HG02678 (cell line): ENCODE data around the gene CMTM4.
"Not testable (repeated sequence)": the region's sequence is repeated elsewhere in the genome, so short reads cannot be mapped to it uniquely, and the experiment has no call there.

ENCODE experiments used
- ATAC-seq: cut with Tn5 transposase; IDR thresholded peaks from one replicate; pipeline ENCODE4 v1.9.1; 2021; ENCODE audit warnings: mild to moderate bottlenecking, moderate library complexity; ENCODE audit not compliant: unreplicated experiment

The CMTM4 gene

GRCh38 chr16:66649167-66649566 lies 47.4 kb downstream of the CMTM4 start:
- no peak for ATAC-seq

GRCh38 chr16:66647866-66648265 lies 48.7 kb downstream of the CMTM4 start:
- no peak for ATAC-seq

GRCh38 chr16:66641387-66641786 lies 55.2 kb downstream of the CMTM4 start:
- ATAC-seq = no peak

GRCh38 chr16:66640724-66641314 lies 55.7 kb downstream of the CMTM4 start:
- no peak for ATAC-seq

DNA sequence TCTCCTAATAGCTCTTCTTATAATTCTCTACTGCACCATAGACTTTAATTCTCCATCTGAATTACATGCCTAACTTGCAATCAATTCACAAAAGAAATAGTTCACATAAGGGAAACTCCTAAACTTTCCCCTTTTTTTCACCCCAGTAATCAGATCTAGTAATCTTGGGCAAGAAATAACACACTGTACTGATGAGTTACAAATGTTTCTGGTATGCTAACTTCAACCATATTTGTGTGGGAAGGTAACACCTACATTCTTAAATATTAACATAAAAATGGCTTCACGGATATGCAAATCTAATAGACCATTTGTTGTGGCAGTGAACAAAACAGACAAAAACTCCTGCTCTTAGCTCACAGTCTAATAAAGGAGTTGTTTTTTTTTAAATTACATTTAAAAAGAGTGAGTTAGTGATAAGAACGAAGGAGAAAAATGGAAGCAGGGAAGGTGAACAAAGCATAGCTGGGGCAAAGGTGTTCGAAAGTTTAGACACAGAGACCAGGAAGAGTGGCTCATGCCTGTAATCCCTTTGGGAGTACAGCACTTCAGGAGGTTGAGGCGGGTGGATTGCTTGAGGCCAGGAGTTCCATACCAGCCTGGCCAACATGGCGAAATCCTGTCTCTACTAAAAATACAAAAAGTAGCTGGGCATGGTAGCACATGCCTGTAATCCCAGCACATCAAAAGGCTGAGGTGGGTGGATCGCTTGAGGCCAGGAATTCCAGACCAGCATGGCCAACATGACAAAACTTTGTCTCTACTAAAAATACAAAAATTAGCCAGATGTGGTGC lies 57.3 kb downstream of the CMTM4 start:
- no peak for ATAC-seq

GRCh38 chr16:66637806-66638205 lies 58.7 kb downstream of the CMTM4 start:
- no peak for ATAC-seq

GRCh38 chr16:66636199-66636598 lies 60.3 kb downstream of the CMTM4 start:
- no peak for ATAC-seq

DNA sequence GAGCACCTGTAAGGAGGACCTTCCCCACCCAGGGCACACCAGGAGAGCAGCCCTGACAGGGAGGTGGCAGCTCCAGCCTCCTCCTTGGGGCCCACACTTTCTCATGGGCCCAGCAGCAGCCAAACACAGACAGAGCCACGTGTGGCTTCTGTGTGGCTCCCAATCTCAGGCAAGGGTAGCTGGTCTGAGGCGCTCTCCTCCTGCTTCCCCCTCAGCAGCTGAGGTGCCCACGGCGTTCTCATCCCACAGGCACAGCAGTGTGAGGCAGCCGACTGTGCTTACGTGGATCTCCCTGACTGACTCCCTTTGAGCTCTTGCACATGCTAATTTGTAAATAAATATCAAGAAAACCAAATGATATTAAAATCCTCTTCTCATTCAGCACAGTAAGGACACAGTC lies 61.1 kb downstream of the CMTM4 start:
- ATAC-seq = no peak

DNA sequence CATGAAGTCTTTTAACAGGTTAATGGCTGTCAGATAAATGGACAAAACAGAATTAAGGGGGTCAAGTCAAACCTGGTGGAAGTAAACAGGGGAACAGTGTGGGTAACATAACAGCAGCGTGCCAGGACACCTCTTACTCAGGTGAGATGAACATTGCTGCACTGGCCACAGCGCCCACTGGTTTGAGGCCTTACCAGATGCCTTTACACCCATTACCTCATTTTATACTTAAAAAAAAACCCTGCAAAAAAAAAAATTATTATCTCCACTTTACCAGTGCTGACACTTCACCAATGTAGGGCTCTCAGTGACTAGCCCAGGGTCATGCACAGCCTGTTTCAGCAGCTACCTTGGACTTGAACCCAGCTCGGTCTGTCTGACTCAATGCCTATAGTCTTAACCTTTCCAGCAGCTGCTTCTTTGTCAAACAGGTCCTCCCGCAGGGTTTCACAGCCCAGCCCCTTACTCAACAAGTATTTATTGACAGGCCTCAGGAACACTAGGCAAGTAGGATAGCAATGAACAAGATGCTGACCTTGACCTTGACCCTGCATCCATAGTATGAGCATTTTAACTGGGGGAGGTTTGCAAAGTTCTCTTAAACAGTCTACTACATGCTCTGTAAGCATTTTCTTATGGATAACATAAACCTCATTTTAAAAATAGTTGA lies 61.9 kb downstream of the CMTM4 start:
- ATAC-seq = no peak

GRCh38 chr16:66631558-66631957 lies 65.0 kb downstream of the CMTM4 start:
- ATAC-seq = not testable (repeated sequence)

- ATAC-seq = not testable (repeated sequence)
These were observed 65.8 kb downstream of the CMTM4 start for GRCh38 chr16:66630561-66631260.

GRCh38 chr16:66629856-66630255 lies 66.7 kb downstream of the CMTM4 start:
- ATAC-seq = no peak

GRCh38 chr16:66627611-66628378 lies 68.7 kb downstream of the CMTM4 start:
- not testable (repeated sequence) for ATAC-seq

DNA sequence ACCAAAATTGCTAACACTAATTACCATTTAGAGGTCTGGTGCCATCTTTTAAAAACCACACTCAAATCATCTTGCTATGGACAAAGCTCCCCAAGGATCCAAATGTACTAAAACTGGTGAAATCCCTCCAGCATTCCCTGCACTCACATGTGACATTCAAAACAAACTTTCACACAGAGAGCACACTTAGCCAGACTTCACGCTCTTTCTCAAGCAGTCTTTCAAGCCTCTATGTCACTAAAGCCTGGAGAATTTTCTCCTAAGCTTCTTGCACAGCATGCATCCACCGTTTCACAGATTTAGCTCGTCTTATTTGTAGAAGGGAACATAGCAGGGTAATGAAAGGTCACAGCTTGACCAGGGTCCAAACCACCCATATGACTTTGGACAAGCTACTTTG lies 72.8 kb downstream of the CMTM4 start:
- ATAC-seq = no peak

- no peak for ATAC-seq
These were observed 73.7 kb downstream of the CMTM4 start for GRCh38 chr16:66622863-66623262.

GRCh38 chr16:66621973-66622372 lies 74.6 kb downstream of the CMTM4 start:
- ATAC-seq = no peak

DNA sequence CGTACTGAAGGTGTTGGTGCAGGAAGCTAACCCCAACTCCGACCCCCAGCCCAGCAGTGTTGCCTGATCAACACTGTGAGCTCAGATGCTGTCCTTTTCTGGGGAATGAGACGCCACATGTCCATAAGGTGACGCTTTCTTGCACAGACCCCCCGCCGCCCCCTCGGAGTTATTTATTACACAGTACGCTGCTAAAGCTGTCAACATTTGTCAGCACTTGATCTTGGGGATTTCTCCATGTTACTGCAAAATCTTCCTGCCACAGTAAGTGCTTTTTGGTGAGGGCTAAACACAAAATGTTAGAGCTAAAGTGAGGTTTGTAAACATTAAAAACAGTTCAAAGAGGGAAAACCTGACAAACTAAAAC lies 76.1 kb downstream of the CMTM4 start:
- ATAC-seq = no peak

DNA sequence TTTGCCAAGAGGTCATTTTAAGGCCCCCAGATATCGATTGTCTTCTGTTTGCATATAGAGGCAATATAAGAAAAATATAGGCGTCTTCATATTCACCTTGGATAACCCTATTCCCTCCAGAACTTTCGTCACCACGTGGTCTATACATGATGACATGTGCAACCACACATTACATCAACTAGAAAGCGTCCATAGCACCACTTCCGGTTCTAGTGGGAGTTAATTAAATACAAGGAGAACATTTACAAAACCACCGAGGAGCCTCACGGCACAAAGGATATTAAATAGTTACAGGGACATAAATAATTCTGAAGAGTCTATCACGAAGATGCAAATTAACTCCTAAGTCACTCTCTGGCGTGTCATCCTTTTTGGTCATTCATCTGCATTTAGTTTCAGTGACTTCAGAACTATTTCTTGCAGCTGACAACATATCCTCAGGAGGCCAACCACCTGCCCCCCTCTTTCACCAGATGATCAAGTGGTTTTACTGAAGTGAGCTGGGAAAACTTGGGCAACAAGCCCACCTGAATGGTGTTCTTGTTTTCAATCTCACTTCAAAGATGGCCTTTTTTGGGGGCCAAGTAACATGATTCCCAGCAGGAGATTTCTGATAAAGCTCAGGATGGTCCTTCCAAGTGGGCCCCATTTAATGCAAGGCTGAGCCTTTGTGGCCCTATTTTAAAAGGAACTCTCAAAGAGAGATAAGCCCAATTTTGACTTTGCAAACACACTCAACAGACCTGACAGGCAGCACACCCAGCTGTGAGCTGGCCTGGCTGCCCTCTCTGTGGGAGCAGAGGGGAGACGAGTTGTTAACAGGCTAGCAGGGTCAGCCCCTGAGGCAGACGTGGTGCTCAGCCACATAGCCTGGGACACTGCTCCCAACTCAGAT lies 76.8 kb downstream of the CMTM4 start:
- ATAC-seq = no peak

DNA sequence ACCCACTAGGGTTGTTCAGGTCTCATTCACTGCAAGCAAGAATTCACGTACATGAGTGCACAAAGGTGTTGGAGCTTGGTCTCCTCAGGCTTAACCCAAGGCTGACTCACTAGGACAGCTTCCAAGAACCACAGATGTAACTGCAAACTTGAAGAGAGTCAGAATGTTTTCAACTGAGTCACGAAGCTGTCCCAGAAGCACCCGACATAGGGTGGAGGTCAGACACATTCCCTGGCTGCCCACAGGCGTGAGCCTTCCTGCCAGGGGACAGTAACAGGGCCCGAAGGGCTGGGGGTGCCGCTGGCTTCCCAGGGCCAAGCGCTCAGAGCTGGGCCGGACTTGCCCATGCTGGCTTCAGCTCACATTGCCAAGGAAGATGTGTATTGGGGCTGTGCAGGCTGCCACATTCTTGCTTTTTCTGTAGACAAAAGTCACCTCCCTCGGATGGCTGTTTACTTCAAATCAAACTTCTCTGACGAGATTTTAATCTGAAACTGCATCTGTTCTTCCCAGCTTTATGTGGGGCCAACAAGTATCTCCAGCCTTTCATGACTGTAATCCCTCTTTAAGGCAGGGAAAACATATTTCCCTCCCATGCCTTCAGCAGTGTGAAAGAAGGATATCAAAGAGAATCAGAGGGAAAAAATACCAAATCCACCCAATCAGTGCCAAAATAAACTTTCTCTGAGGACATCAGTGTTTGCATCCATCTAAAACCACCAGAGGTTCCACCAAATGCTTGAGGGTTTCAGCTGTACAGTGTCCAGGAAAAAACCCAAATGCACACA lies 77.8 kb downstream of the CMTM4 start:
- no peak for ATAC-seq
